Karpas-422 (cell line): ENCODE measurements around the gene FAM184B. TPM values are rescaled to one million over a fixed set of nuclear protein-coding genes. Genes with fewer than 3 reads are reported as not detected.

Source experiments
- DNase-seq: peaks from one replicate; pipeline ENCODE4 v3.0.0-alpha.2; 2015
- H2AFZ ChIP-seq: fragments of 200-600 bp; sonication (generic); 2 replicates; pipeline ENCODE4 v1.6.1; 2014; ENCODE audit warnings: antibody characterized with exemption, low read length, mixed read lengths
- H3K27ac ChIP-seq: fragments of 200-600 bp; sonication (generic); 2 replicates; pipeline ENCODE4 v1.5.1; 2014; ENCODE audit warnings: mild to moderate bottlenecking, low read length, moderate library complexity
- H3K27me3 ChIP-seq: fragments of 200-600 bp; sonication (generic); 2 replicates; pipeline ENCODE4 v1.6.1; 2014; ENCODE audit warnings: low read length, mixed read lengths
- H3K36me3 ChIP-seq: fragments of 200-600 bp; sonication (generic); 2 replicates; pipeline ENCODE4 v1.6.1; 2014; ENCODE audit warnings: low read length, mixed read lengths; ENCODE audit not compliant: insufficient read depth
- H3K4me1 ChIP-seq: fragments of 200-600 bp; sonication (generic); 2 replicates; pipeline ENCODE4 v1.6.1; 2014; ENCODE audit warnings: mild to moderate bottlenecking, low read length, mixed read lengths
- H3K4me2 ChIP-seq: fragments of 200-600 bp; sonication (generic); 2 replicates; pipeline ENCODE4 v1.6.1; 2014; ENCODE audit warnings: low read length, low read depth, mild to moderate bottlenecking; ENCODE audit not compliant: poor library complexity, severe bottlenecking
- H3K4me3 ChIP-seq: fragments of 200-600 bp; sonication (generic); 2 replicates; pipeline ENCODE4 v1.5.1; 2014; ENCODE audit warnings: mild to moderate bottlenecking, antibody characterized with exemption, low read length, mixed read lengths
- H3K79me2 ChIP-seq: fragments of 200-600 bp; sonication (generic); 2 replicates; pipeline ENCODE4 v1.6.1; 2014; ENCODE audit warnings: mild to moderate bottlenecking, low read length, mixed read lengths
- H3K9ac ChIP-seq: fragments of 200-600 bp; sonication (generic); 2 replicates; pipeline ENCODE4 v1.6.0; 2014; ENCODE audit warnings: low read length
- H3K9me2 ChIP-seq: fragments of 200-600 bp; sonication (generic), shearing (Covaris generic); replicated peaks from 2 replicates; pipeline ENCODE4 v1.6.0; 2014; ENCODE audit warnings: mild to moderate bottlenecking, low read length, moderate library complexity; ENCODE audit not compliant: insufficient read depth
- H3K9me3 ChIP-seq: fragments of 300-700, 200-600 bp; sonication (generic); 2 replicates; pipeline ENCODE4 v1.6.1; 2014; ENCODE audit warnings: low read length, mixed read lengths
- H4K20me1 ChIP-seq: fragments of 200-600 bp; sonication (generic); 2 replicates; pipeline ENCODE4 v1.6.1; 2014; ENCODE audit warnings: mild to moderate bottlenecking, antibody characterized with exemption, low read length, low read depth; ENCODE audit not compliant: insufficient read depth
- total RNA-seq: library from RNA; depleted of rRNA; stranded (reverse); fragments of >200 nt; shearing (Covaris generic); gene quantifications from 2 replicates; pipeline ENCODE4 v1.2.3, GENCODE V29; 2014; ENCODE audit warnings: low replicate concordance

FAM184B gene
- total RNA-seq, 1 experiment from 2014 or later: not detected

- no peak overlapping the region for H3K9ac ChIP-seq
- H3K4me1 ChIP-seq: no peaks in the 10 kb centered on the region
- no peak overlapping the region for H3K4me3 ChIP-seq
- H3K9me2 ChIP-seq: no peaks in the 10 kb centered on the region
- H3K79me2 ChIP-seq: no peaks in the 10 kb centered on the region
- H2AFZ ChIP-seq: no peak overlapping the region
- H4K20me1 ChIP-seq: no peaks in the 10 kb centered on the region
- peaks cover 35% of the 10 kb centered on the region for H3K36me3 ChIP-seq
- no peaks in the 10 kb centered on the region for H3K27me3 ChIP-seq
- no peak for DNase-seq
- H3K27ac ChIP-seq: no peak overlapping the region
- no peaks in the 10 kb centered on the region for H3K9me3 ChIP-seq
- H3K4me2 ChIP-seq: no peak overlapping the region
These were observed 151.2 kb downstream of the FAM184B start for GRCh38 chr4:17630228-17630627.

GRCh38 chr4:17624821-17625220, 156.6 kb downstream of the FAM184B start:
- Histone ChIP-seq H3K9ac (no peak overlapping the region), H3K36me3 (peaks cover 61% of the 10 kb centered on the region), H3K9me3 (no peaks in the 10 kb centered on the region), H3K4me1 (no peaks in the 10 kb centered on the region), H3K9me2 (no peaks in the 10 kb centered on the region), H3K4me3 (no peak overlapping the region), H2AFZ (no peak overlapping the region), H3K4me2 (no peak overlapping the region), H3K27me3 (no peaks in the 10 kb centered on the region), H3K27ac (no peak overlapping the region), H3K79me2 (peaks cover 25% of the 10 kb centered on the region), H4K20me1 (peaks cover 4% of the 10 kb centered on the region; the same call in 1 of the 2 replicates)
- DNase-seq: no peak

- Histone ChIP-seq H3K27ac (no peak overlapping the region), H3K4me3 (no peak overlapping the region), H3K27me3 (no peaks in the 10 kb centered on the region), H3K9me3 (no peaks in the 10 kb centered on the region), H3K9ac (no peak overlapping the region), H2AFZ (no peak overlapping the region), H3K4me2 (no peak overlapping the region), H3K79me2 (peaks cover 38% of the 10 kb centered on the region), H4K20me1 (peaks cover 16% of the 10 kb centered on the region; the same call in 1 of the 2 replicates), H3K36me3 (peaks cover 61% of the 10 kb centered on the region), H3K9me2 (no peaks in the 10 kb centered on the region), H3K4me1 (peaks cover 8% of the 10 kb centered on the region)
- DNase-seq: no peak
These were observed 157.9 kb downstream of the FAM184B start for GRCh38 chr4:17623451-17624001.

GRCh38 chr4:17619416-17620105, 161.9 kb downstream of the FAM184B start:
- Histone ChIP-seq H4K20me1 (peaks cover 45% of the 10 kb centered on the region), H3K9me2 (no peaks in the 10 kb centered on the region), H3K9ac (no peak overlapping the region), H3K9me3 (no peaks in the 10 kb centered on the region), H3K4me1 (peaks cover 36% of the 10 kb centered on the region), H2AFZ (no peak overlapping the region), H3K79me2 (peaks cover 74% of the 10 kb centered on the region), H3K27me3 (no peaks in the 10 kb centered on the region), H3K4me2 (no peak overlapping the region), H3K27ac (0 out of 2 replicates have a peak overlapping the region, but pooled peaks have one; percentile 17), H3K36me3 (peaks cover 51% of the 10 kb centered on the region), H3K4me3 (no peak overlapping the region)
- DNase-seq: no peak

- H3K4me2 ChIP-seq: peak overlapping the region; percentile 33
- 0 out of 2 replicates have a peak overlapping the region, but pooled peaks have one; percentile 17 for H3K27ac ChIP-seq
- H3K79me2 ChIP-seq: peaks cover 74% of the 10 kb centered on the region
- no peaks in the 10 kb centered on the region for H3K9me3 ChIP-seq
- H3K27me3 ChIP-seq: no peaks in the 10 kb centered on the region
- H3K4me1 ChIP-seq: peaks cover 36% of the 10 kb centered on the region
- peaks cover 44% of the 10 kb centered on the region for H4K20me1 ChIP-seq
- no peak overlapping the region for H2AFZ ChIP-seq
- H3K9ac ChIP-seq: no peak overlapping the region
- DNase-seq: no peak
- H3K36me3 ChIP-seq: peaks cover 44% of the 10 kb centered on the region
- no peaks in the 10 kb centered on the region for H3K9me2 ChIP-seq
- no peak overlapping the region for H3K4me3 ChIP-seq
These were observed 162.5 kb downstream of the FAM184B start for GRCh38 chr4:17618926-17619325.

GRCh38 chr4:17616283-17616682, 165.1 kb downstream of the FAM184B start:
- H3K27ac ChIP-seq: no peak overlapping the region
- no peak overlapping the region for H3K4me3 ChIP-seq
- H3K79me2 ChIP-seq: peaks cover 61% of the 10 kb centered on the region
- peaks cover 25% of the 10 kb centered on the region; the same call in 1 of the 2 replicates for H3K36me3 ChIP-seq
- no peaks in the 10 kb centered on the region for H3K9me3 ChIP-seq
- H2AFZ ChIP-seq: no peak overlapping the region
- no peaks in the 10 kb centered on the region for H3K27me3 ChIP-seq
- H3K9me2 ChIP-seq: no peaks in the 10 kb centered on the region
- H3K9ac ChIP-seq: no peak overlapping the region
- peaks cover 42% of the 10 kb centered on the region for H4K20me1 ChIP-seq
- peaks cover 42% of the 10 kb centered on the region for H3K4me1 ChIP-seq
- H3K4me2 ChIP-seq: peak overlapping the region; percentile 100
- no peak for DNase-seq

- peak within 1 kb of the TSS; percentile 71 for H3K27ac ChIP-seq
- peaks cover 57% of the 10 kb centered on the region for H3K79me2 ChIP-seq
- peak; percentile 98 for DNase-seq
- peak within 1 kb of the TSS; percentile 89 for H2AFZ ChIP-seq
- peaks cover 16% of the 10 kb centered on the region; the same call in 1 of the 2 replicates for H3K36me3 ChIP-seq
- H4K20me1 ChIP-seq: peaks cover 39% of the 10 kb centered on the region
- peaks cover 42% of the 10 kb centered on the region for H3K4me1 ChIP-seq
- no peaks in the 10 kb centered on the region for H3K27me3 ChIP-seq
- H3K9ac ChIP-seq: peak within 1 kb of the TSS; percentile 93
- no peaks in the 10 kb centered on the region for H3K9me2 ChIP-seq
- H3K9me3 ChIP-seq: no peaks in the 10 kb centered on the region
- peak within 1 kb of the TSS; percentile 100 for H3K4me2 ChIP-seq
- peak within 1 kb of the TSS; percentile 92 for H3K4me3 ChIP-seq
These were observed 166.8 kb downstream of the FAM184B start, which contains the start of gene MED28 for GRCh38 chr4:17614416-17615299. MED28 (plus strand) TSS chr4:17614641; CDS start chr4:17614655, 14 bp downstream.
